Measurements from ENCODE around the gene CXCL8. TPM values are rescaled to one million over a fixed set of nuclear protein-coding genes. Genes with fewer than 3 reads are reported as not detected.
"Not testable (repeated sequence)": the region's sequence is repeated elsewhere in the genome, so short reads cannot be mapped to it uniquely, and the experiment has no call there.

The CXCL8 gene
- total RNA-seq, 1 donor from 2014 or later = 1.1 TPM

DNA sequence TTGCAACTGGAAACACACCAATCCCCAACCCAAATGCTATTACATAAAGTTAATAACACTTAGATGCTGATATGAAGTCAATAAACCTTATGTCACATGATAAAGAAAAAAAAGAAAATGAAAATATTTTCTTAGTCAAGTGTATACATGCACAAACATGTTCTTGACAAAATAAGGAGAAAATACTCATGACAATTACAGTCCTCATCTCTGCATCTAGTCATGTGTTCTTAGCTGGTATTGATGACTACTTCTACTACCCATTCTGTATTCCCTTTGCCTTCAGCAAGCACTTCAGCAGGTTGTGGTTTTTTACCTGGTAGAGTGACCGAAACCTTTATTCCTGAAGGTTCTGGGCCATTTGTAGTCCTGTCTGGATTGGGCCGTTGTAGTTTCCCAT lies 24.9 kb downstream of the CXCL8 start:
- TF ChIP-seq, protein P1, sequence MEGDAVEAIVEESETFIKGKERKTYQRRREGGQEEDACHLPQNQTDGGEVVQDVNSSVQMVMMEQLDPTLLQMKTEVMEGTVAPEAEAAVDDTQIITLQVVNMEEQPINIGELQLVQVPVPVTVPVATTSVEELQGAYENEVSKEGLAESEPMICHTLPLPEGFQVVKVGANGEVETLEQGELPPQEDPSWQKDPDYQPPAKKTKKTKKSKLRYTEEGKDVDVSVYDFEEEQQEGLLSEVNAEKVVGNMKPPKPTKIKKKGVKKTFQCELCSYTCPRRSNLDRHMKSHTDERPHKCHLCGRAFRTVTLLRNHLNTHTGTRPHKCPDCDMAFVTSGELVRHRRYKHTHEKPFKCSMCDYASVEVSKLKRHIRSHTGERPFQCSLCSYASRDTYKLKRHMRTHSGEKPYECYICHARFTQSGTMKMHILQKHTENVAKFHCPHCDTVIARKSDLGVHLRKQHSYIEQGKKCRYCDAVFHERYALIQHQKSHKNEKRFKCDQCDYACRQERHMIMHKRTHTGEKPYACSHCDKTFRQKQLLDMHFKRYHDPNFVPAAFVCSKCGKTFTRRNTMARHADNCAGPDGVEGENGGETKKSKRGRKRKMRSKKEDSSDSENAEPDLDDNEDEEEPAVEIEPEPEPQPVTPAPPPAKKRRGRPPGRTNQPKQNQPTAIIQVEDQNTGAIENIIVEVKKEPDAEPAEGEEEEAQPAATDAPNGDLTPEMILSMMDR (IDR thresholded peaks at IDR 0.05) = no peak
- ATAC-seq (ENCODE audit: low read depth) (no peak), DNase-seq (no peak)
- no peaks in the 10 kb centered on the region for H3K36me3 Mint-ChIP-seq (ENCODE audit: low read depth)
- no peak overlapping the region for H3K4me3 Mint-ChIP-seq
- H3K27ac Mint-ChIP-seq = no peak overlapping the region
- no peaks in the 10 kb centered on the region for H3K9me3 Mint-ChIP-seq
- ChIA-PET POLR2A (no interaction called here), CTCF (no interaction called here)
- peaks cover 6% of the 10 kb centered on the region for H3K4me1 Mint-ChIP-seq
- intact Hi-C loops (cut with micrococcal nuclease) = no loop called here
- no peaks in the 10 kb centered on the region for H3K27me3 Mint-ChIP-seq

- Mint-ChIP-seq H3K4me3 (no peak overlapping the region), H3K4me1 (peaks cover 4% of the 10 kb centered on the region), H3K27ac (no peak overlapping the region), H3K36me3 (ENCODE audit: low read depth) (no peaks in the 10 kb centered on the region), H3K27me3 (peaks cover 1% of the 10 kb centered on the region), H3K9me3 (no peaks in the 10 kb centered on the region)
- intact Hi-C loops (cut with micrococcal nuclease) = no loop called here
- TF ChIP-seq, protein P1 (IDR thresholded peaks at IDR 0.05) = no peak
- ChIA-PET POLR2A (no interaction called here), CTCF (no interaction called here)
- DNase-seq (no peak), ATAC-seq (ENCODE audit: low read depth) (no peak)
Measured at GRCh38 chr4:73770917-73771316, 30.5 kb downstream of the CXCL8 start.

DNA sequence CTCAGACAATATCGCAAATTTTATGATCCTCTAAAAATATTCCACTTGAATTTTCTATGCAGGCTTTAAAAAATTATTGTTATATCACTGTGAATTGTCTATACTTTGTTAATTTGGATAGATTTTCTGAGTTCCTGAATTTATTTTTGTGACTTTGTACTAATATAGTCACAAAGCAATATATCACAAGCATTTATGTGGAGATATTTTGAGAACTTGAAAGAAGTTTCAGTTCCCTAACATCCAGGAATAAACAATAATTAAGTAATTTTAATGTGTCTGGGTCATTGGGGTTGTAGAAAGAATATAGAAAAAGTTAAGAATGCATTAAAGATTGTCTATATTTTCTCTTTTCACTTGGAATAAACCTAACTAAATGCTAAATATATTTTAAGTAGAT lies 32.0 kb downstream of the CXCL8 start:
- CTCF ChIA-PET = no interaction called here
- no peak for DNase-seq
- Mint-ChIP-seq H3K9me3 (no peaks in the 10 kb centered on the region), H3K27me3 (peaks cover 1% of the 10 kb centered on the region), H3K4me3 (no peak overlapping the region), H3K36me3 (ENCODE audit: low read depth) (no peaks in the 10 kb centered on the region), H3K4me1 (peaks cover 4% of the 10 kb centered on the region), H3K27ac (no peak overlapping the region)
- ATAC-seq (ENCODE audit: low read depth) = no peak
- POLR2A ChIA-PET = no interaction called here
- TF ChIP-seq, protein P1 (IDR thresholded peaks at IDR 0.05) = no peak
- intact Hi-C loops (cut with micrococcal nuclease) = no loop called here

DNA sequence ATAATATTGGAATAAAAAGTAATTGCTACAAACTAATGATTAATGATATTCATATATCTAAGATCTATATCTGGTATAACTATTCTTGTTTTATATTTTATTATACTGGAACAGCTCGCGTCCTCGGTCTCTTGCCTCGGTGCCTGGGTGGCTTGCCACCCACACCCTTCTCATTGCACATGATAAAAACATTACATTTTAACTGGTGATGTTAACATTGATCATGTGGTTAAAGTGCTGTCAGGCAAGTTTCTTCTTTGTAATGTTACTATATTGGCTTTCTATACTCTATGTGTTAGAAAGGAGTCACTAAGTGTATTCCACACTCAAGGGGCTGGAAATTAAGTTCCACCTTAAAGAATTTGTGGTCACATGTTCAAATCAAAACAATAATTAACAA lies 34.0 kb downstream of the CXCL8 start:
- H3K27me3 Mint-ChIP-seq; H3K4me3 Mint-ChIP-seq; POLR2A ChIA-PET; H3K27ac Mint-ChIP-seq; H3K4me1 Mint-ChIP-seq; ATAC-seq (ENCODE audit: low read depth); CTCF ChIA-PET; DNase-seq; H3K36me3 Mint-ChIP-seq (ENCODE audit: low read depth); intact Hi-C loops (cut with micrococcal nuclease); H3K9me3 Mint-ChIP-seq: not testable (repeated sequence)

GRCh38 chr4:73776321-73776729 lies 36.0 kb downstream of the CXCL8 start:
- Mint-ChIP-seq H3K4me1 (peaks cover 4% of the 10 kb centered on the region), H3K36me3 (ENCODE audit: low read depth) (no peaks in the 10 kb centered on the region), H3K27ac (no peak overlapping the region), H3K27me3 (peaks cover under 1% of the 10 kb centered on the region), H3K9me3 (no peaks in the 10 kb centered on the region), H3K4me3 (no peak overlapping the region)
- DNase-seq (no peak), ATAC-seq (ENCODE audit: low read depth) (no peak)
- intact Hi-C loops (cut with micrococcal nuclease) = no loop called here
- CTCF ChIA-PET = no interaction called here
- TF ChIP-seq, protein P1 (IDR thresholded peaks at IDR 0.05) = no peak
- POLR2A ChIA-PET = no interaction called here

DNA sequence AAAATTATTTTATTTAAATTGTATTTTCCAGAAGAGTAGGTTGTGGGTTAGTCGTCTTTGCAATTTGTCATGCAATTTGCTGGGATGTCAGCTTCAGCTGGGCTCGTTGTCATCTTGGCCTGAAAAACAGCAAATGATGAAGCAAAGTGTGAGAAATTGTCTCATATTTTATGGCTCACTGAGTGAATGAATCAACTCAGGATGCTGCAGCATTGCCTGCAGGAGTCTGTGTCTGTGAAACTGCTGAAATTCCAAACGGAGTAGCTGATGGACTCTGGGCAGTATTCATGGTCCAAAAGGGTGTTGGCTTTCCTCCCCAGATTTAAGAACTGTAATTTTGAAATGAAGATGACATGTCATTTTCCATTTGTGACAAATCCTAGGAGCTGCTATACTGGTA lies 37.2 kb downstream of the CXCL8 start:
- POLR2A ChIA-PET = no interaction called here
- Mint-ChIP-seq H3K4me1 (no peaks in the 10 kb centered on the region), H3K27me3 (peaks cover 2% of the 10 kb centered on the region), H3K27ac (no peak overlapping the region), H3K4me3 (no peak overlapping the region), H3K9me3 (no peaks in the 10 kb centered on the region), H3K36me3 (ENCODE audit: low read depth) (no peaks in the 10 kb centered on the region)
- DNase-seq (no peak), ATAC-seq (ENCODE audit: low read depth) (no peak)
- intact Hi-C loops (cut with micrococcal nuclease) = no loop called here
- TF ChIP-seq, protein P1 (IDR thresholded peaks at IDR 0.05) = no peak
- CTCF ChIA-PET = no interaction called here

All from activated B cell treated with CpG ODN at 0.5 μM for 24 hours (primary cell).